Lower leg skin (tissue), 4 donors: ENCODE measurements around the gene KATNAL2. TPM values are rescaled to one million over a fixed set of nuclear protein-coding genes. Genes with fewer than 3 reads are reported as not detected.
A peak's percentile ranks its signal among the peaks of the same experiment; 100 is the strongest.

ENCODE experiments used
- DNase-seq, 2 donors: peaks; one replicate each; pipeline ENCODE4 v3.0.0-alpha.2; 2019; ENCODE audit warnings: low spot score in 2 of 2
- H3K4me3 ChIP-seq: fragments of 200-600 bp; sonication (generic); 2 replicates; pipeline ENCODE4 v1.5.1; 2017; ENCODE audit warnings: mild to moderate bottlenecking, low read depth; ENCODE audit not compliant: poor library complexity, severe bottlenecking
- CTCF ChIP-seq, 3 donors: fragments of 450-650 bp; IDR thresholded peaks; one replicate each; pipeline ENCODE4 v1.5.1; 2016; ENCODE audit warnings: antibody characterized with exemption in 3 of 3, mild to moderate bottlenecking in 3 of 3, moderate library complexity in 2 of 3
- POLR2A ChIP-seq, 2 donors: fragments of 450-650 bp; IDR thresholded peaks; one replicate each; pipeline ENCODE4 v1.6.1; 2016 to 2017; ENCODE audit warnings: antibody characterized with exemption in 2 of 2, mild to moderate bottlenecking in 1 of 2, moderate library complexity in 1 of 2
- WGBS, 2 donors: methylation state at CpG; one replicate each; pipeline ENCODE4 v1.1.5; 2018; 5-methylcytosine and 5-hydroxymethylcytosine counted together
- intact Hi-C: fragments of 100-400 bp; cut with DNase I; formaldehyde crosslinking; loops from one replicate; pipeline ENCODE4 v1.15.0; 2023; ENCODE audit warnings: low total_unique reads
- total RNA-seq, 4 donors: library from RNA; depleted of rRNA; stranded (reverse); fragments of >200 nt; gene quantifications; one replicate each; pipeline ENCODE4 v1.1.0, GENCODE V29; 2016

Gene KATNAL2
- total RNA-seq, 4 donors from 2014 or later, result 1.1 to 5.6 (median 4.5) TPM

GRCh38 chr18:46917803-46918600 is 600 bp downstream of the KATNAL2 start:
- WGBS, 2 donors, result 28 to 30% methylated on average over 33 of the region's 33 CpGs
- peak overlapping the region; percentile 89 for H3K4me3 ChIP-seq
- DNase-seq, result peak in 1 of 2 donors; percentile 46
- intact Hi-C loops, result no loop called here
- TF ChIP-seq CTCF (IDR thresholded peaks at IDR 0.05), result no peak
- no peak for TF ChIP-seq POLR2A (IDR thresholded peaks at IDR 0.05)

GRCh38 chr18:46920067-46920466 is 2.7 kb downstream of the KATNAL2 start:
- TF ChIP-seq CTCF (IDR thresholded peaks at IDR 0.05) (no peak), POLR2A (IDR thresholded peaks at IDR 0.05) (no peak)
- DNase-seq, result no peak
- no peak overlapping the region for H3K4me3 ChIP-seq
- 40 to 80% methylated on average over 2 of the region's 2 CpGs for WGBS, 2 donors
- intact Hi-C loops, result no loop called here

GRCh38 chr18:46920653-46921052 is 3.3 kb downstream of the KATNAL2 start:
- WGBS, 2 donors, result 91 to 92% methylated on average over 1 of the region's 1 CpG
- DNase-seq, result no peak
- intact Hi-C loops, result no loop called here
- TF ChIP-seq POLR2A (IDR thresholded peaks at IDR 0.05), result no peak
- no peak for TF ChIP-seq CTCF (IDR thresholded peaks at IDR 0.05)
- H3K4me3 ChIP-seq, result no peak overlapping the region

- intact Hi-C loops, result no loop called here
- 77 to 89% methylated on average over 1 of the region's 1 CpG for WGBS, 2 donors
- no peak for DNase-seq
- no peak for TF ChIP-seq CTCF (IDR thresholded peaks at IDR 0.05)
- no peak for TF ChIP-seq POLR2A (IDR thresholded peaks at IDR 0.05)
- H3K4me3 ChIP-seq, result no peak overlapping the region
Measured at GRCh38 chr18:46939337-46939963, 22.0 kb downstream of the KATNAL2 start.

- H3K4me3 ChIP-seq, result no peak overlapping the region
- 46 to 49% methylated on average over 1 of the region's 1 CpG for WGBS, 2 donors
- intact Hi-C loops, result no loop called here
- TF ChIP-seq CTCF (IDR thresholded peaks at IDR 0.05) (no peak), POLR2A (IDR thresholded peaks at IDR 0.05) (no peak)
- DNase-seq, result no peak
Measured at GRCh38 chr18:46939998-46940571, 22.7 kb downstream of the KATNAL2 start.
